Measurements from ENCODE around the gene GRIN2A. TPM values are rescaled to one million over a fixed set of nuclear protein-coding genes. Genes with fewer than 3 reads are reported as not detected.

GRIN2A gene
- total and polyA plus RNA-seq, 2 of the 13 experiments (the other 11 are each of a cell fraction or from before 2014, with no cell fraction given), result not detected

GRCh38 chr16:10151718-10152117 is 30.5 kb downstream of the GRIN2A start (continued):
- TF ChIP-seq ATF5 (CRISPR knock-in tag; IDR thresholded peaks at IDR 0.05; ENCODE audit: low read depth), result no peak
- no peak for TF ChIP-seq ZNF18 (CRISPR knock-in tag; IDR thresholded peaks at IDR 0.05; ENCODE audit: insufficient replicate concordance)

- DNase-seq (ENCODE audit: low spot score) (no peak), FAIRE-seq (no peak), ATAC-seq (no peak)
- Histone ChIP-seq H3K79me2 (ENCODE audit: insufficient read depth, low read length) (no peaks in the 10 kb centered on the region), H3K4me2 (ENCODE audit: low read depth, low read length) (no peak overlapping the region), H3K9me3 (ENCODE audit: low read length) (no peaks in the 10 kb centered on the region), H2AFZ (ENCODE audit: low read length) (no peak overlapping the region), H3K27me3 (ENCODE audit: control insufficient read depth in 1 of 2, insufficient read depth in 2 of 2, low read length in 2 of 2) (peaks cover 0 to 16% of the 10 kb centered on the region in 2 experiments; a peak in 2 of 5 replicates), H3K9ac (ENCODE audit: insufficient read depth, low read depth, low read length) (no peak overlapping the region), H3K36me3 (replicated peaks in 1 of 2; ENCODE audit: control insufficient read depth in 1 of 2, insufficient read depth in 2 of 2, low read length in 2 of 2) (no peaks in the 10 kb centered on the region), H3K27ac (ENCODE audit: extremely low read length, insufficient read depth, low read length) (no peak overlapping the region), H4K20me1 (ENCODE audit: insufficient read depth, low read length) (no peaks in the 10 kb centered on the region), H3K4me1 (ENCODE audit: insufficient read depth, low read length) (no peaks in the 10 kb centered on the region), H3K4me3 (replicated peaks in 1 of 3; ENCODE audit: insufficient read depth in 1 of 3, low read depth in 2 of 3, low read length in 3 of 3) (no peak overlapping the region)
- no TSS peak for BruUV-seq (replicated peaks)
- WGBS (ENCODE audit: low lambda C conversion rate), result under 1% methylated on average over 4 of the region's 4 CpGs
- TF ChIP-seq ZNF878 (CRISPR knock-in tag; IDR thresholded peaks at IDR 0.05) (no peak), TGIF2 (CRISPR knock-in tag; IDR thresholded peaks at IDR 0.05) (no peak), ZFX (CRISPR knock-in tag; IDR thresholded peaks at IDR 0.05; ENCODE audit: low read depth) (no peak), MIXL1 (CRISPR knock-in tag; IDR thresholded peaks at IDR 0.05) (no peak), MEF2D (CRISPR knock-in tag; IDR thresholded peaks at IDR 0.05) (no peak)
- ChIA-PET CTCF (ENCODE audit: low intra/inter-chr PET ratio, low total read pairs) (no interaction called here), POLR2A (no interaction called here)
- in situ Hi-C loops (cut with HindIII; ENCODE audit: extremely low pct_ligation_motif_present, low pct_unique_long_range_greater_than_20kb), result no loop called here
- intact Hi-C loops (cut with micrococcal nuclease; ENCODE audit: unreplicated experiment), result no loop called here
Measured at GRCh38 chr16:10150906-10151305, 31.3 kb downstream of the GRIN2A start.

All from HepG2 (cell line).